HEK293 (cell line): ENCODE measurements around the gene SYNM.
A peak's percentile ranks its signal among the peaks of the same experiment; 100 is the strongest.

Source experiments
- CTCF ChIA-PET: fragments of 350-600 bp; formaldehyde crosslinking; extraction: SDS; loops from one replicate; lab custom pipeline; 2021; ENCODE audit warnings: antibody characterized with exemption; lab: Yijun Ruan, JAX
- POLR2A ChIA-PET: fragments of 300-600 bp; formaldehyde crosslinking; extraction: SDS; loops from one replicate; lab custom pipeline; 2020; ENCODE audit warnings: antibody characterized with exemption, inconsistent platforms; lab: Yijun Ruan, JAX
- H3K27ac ChIP-seq: fragments of 200-500 bp; sonication (Bioruptor generic); 2 replicates; pipeline ENCODE4 v1.5.1; 2014; ENCODE audit warnings: low read depth, low read length, control low read depth, inconsistent platforms; ENCODE audit errors: extremely low read depth
- H3K36me3 ChIP-seq, 2 experiments: fragments of 200-500 bp in 1 of 2; sonication (Bioruptor generic) in 1 of 2; 1 replicate in 1 of 2; 2 replicates in 1 of 2; pipeline ENCODE4 v1.5.1; 2014 to 2017; ENCODE audit warnings: inconsistent platforms in 2 of 2, low read length in 2 of 2; ENCODE audit not compliant: control insufficient read depth in 2 of 2, insufficient read depth in 1 of 2
- H3K4me1 ChIP-seq: fragments of 200-500 bp; sonication (Bioruptor generic); 2 replicates; pipeline ENCODE4 v1.5.1; 2014; ENCODE audit warnings: mild to moderate bottlenecking, low read length, inconsistent platforms; ENCODE audit not compliant: control insufficient read depth, insufficient read depth
- H3K4me3 ChIP-seq: 2 replicates; pipeline ENCODE4 v1.5.1; 2011; ENCODE audit warnings: low read depth, mild to moderate bottlenecking, control low read depth, low read length, moderate library complexity
- H3K9me3 ChIP-seq: fragments of 200-500 bp; sonication (Bioruptor generic); 2 replicates; pipeline ENCODE4 v1.5.1; 2014; ENCODE audit warnings: low read depth, low read length, inconsistent platforms; ENCODE audit not compliant: control insufficient read depth, insufficient read depth
- GLIS2 ChIP-seq: fragments of 450-650 bp; formaldehyde crosslinking; IDR thresholded peaks from 2 replicates; pipeline ENCODE4 v1.5.1; 2016; ENCODE audit warnings: missing biosample characterization, missing genetic modification characterization
- IKZF3 ChIP-seq: fragments of 450-650 bp; IDR thresholded peaks from 2 replicates; pipeline ENCODE4 v1.5.0; 2018; ENCODE audit warnings: missing biosample characterization, mild to moderate bottlenecking, missing genetic modification characterization, moderate library complexity
- KLF10 ChIP-seq: fragments of 450-650 bp; IDR thresholded peaks from 2 replicates; pipeline ENCODE4 v1.5.1; 2018; ENCODE audit warnings: missing biosample characterization, mild to moderate bottlenecking, missing genetic modification characterization
- KLF16 ChIP-seq: fragments of 450-650 bp; formaldehyde crosslinking; IDR thresholded peaks from 2 replicates; pipeline ENCODE4 v1.5.1; 2017; ENCODE audit warnings: missing biosample characterization, missing genetic modification characterization
- KLF8 ChIP-seq: fragments of 450-650 bp; formaldehyde crosslinking; IDR thresholded peaks from 2 replicates; pipeline ENCODE4 v1.5.1; 2016; ENCODE audit warnings: missing biosample characterization, missing genetic modification characterization
- PRDM1 ChIP-seq: fragments of 450-650 bp; formaldehyde crosslinking; IDR thresholded peaks from 2 replicates; pipeline ENCODE4; 2016; ENCODE audit warnings: missing biosample characterization, missing genetic modification characterization
- SCRT1 ChIP-seq: fragments of 450-650 bp; formaldehyde crosslinking; IDR thresholded peaks from 2 replicates; pipeline ENCODE4 v1.5.1; 2016; ENCODE audit warnings: missing biosample characterization, missing genetic modification characterization, borderline replicate concordance
- TCF7L2 ChIP-seq: IDR thresholded peaks from 2 replicates; pipeline ENCODE4 v1.6.1; 2011; ENCODE audit warnings: low read depth, mild to moderate bottlenecking, inconsistent platforms, low read length, moderate library complexity, borderline replicate concordance
- YY1 ChIP-seq: fragments of 450-650 bp; formaldehyde crosslinking; IDR thresholded peaks from 2 replicates; pipeline ENCODE4 v1.5.1; 2018; ENCODE audit warnings: missing biosample characterization, missing genetic modification characterization
- ZNF132 ChIP-seq: fragments of 450-650 bp; formaldehyde crosslinking; IDR thresholded peaks from 2 replicates; pipeline ENCODE4 v1.5.1; 2017; ENCODE audit warnings: missing biosample characterization, missing genetic modification characterization, borderline replicate concordance
- ZNF2 ChIP-seq: fragments of 450-650 bp; formaldehyde crosslinking; IDR thresholded peaks from 2 replicates; pipeline ENCODE4 v1.5.1; 2016; ENCODE audit warnings: missing biosample characterization, missing genetic modification characterization
- ZNF26 ChIP-seq: fragments of 450-650 bp; formaldehyde crosslinking; IDR thresholded peaks from 2 replicates; pipeline ENCODE4 v1.5.1; 2016; ENCODE audit warnings: missing biosample characterization, missing genetic modification characterization
- ZNF280D ChIP-seq: fragments of 450-650 bp; formaldehyde crosslinking; IDR thresholded peaks from 2 replicates; pipeline ENCODE4 v1.5.1; 2016; ENCODE audit warnings: missing biosample characterization, missing genetic modification characterization
- ZNF362 ChIP-seq: fragments of 450-650 bp; formaldehyde crosslinking; IDR thresholded peaks from 2 replicates; pipeline ENCODE4 v1.5.1; 2016; ENCODE audit warnings: missing biosample characterization, missing genetic modification characterization
- ZNF473 ChIP-seq: fragments of 450-650 bp; formaldehyde crosslinking; IDR thresholded peaks from 2 replicates; pipeline ENCODE4 v1.5.1; 2017; ENCODE audit warnings: missing biosample characterization, missing genetic modification characterization
- ZNF48 ChIP-seq: fragments of 450-650 bp; formaldehyde crosslinking; IDR thresholded peaks from 2 replicates; pipeline ENCODE4 v1.5.1; 2016; ENCODE audit warnings: missing biosample characterization, missing genetic modification characterization
- ZNF555 ChIP-seq: fragments of 450-650 bp; formaldehyde crosslinking; conservative IDR thresholded peaks from 2 replicates; pipeline ENCODE4 v1.5.1; 2017; ENCODE audit warnings: missing biosample characterization, mild to moderate bottlenecking, missing genetic modification characterization, inconsistent platforms
- ZNF585B ChIP-seq: fragments of 450-650 bp; formaldehyde crosslinking; IDR thresholded peaks from 2 replicates; pipeline ENCODE4 v1.5.1; 2016; ENCODE audit warnings: missing biosample characterization, missing genetic modification characterization
- ZNF596 ChIP-seq: fragments of 450-650 bp; IDR thresholded peaks from 2 replicates; pipeline ENCODE4 v1.5.0; 2018; ENCODE audit warnings: missing biosample characterization, mild to moderate bottlenecking, missing genetic modification characterization, moderate library complexity
- ZNF600 ChIP-seq: fragments of 450-650 bp; formaldehyde crosslinking; IDR thresholded peaks from 2 replicates; pipeline ENCODE4 v1.5.1; 2016; ENCODE audit warnings: missing biosample characterization, missing genetic modification characterization
- ZNF610 ChIP-seq: fragments of 450-650 bp; formaldehyde crosslinking; IDR thresholded peaks from 2 replicates; pipeline ENCODE4 v1.5.1; 2016; ENCODE audit warnings: missing biosample characterization, missing genetic modification characterization, borderline replicate concordance
- ZNF626 ChIP-seq: fragments of 450-650 bp; sonication (Bioruptor Pico); formaldehyde crosslinking; IDR thresholded peaks from 2 replicates; pipeline ENCODE4 v1.5.1; 2018; ENCODE audit warnings: missing biosample characterization, missing genetic modification characterization, inconsistent platforms
- ZNF670 ChIP-seq: fragments of 450-650 bp; formaldehyde crosslinking; IDR thresholded peaks from 2 replicates; pipeline ENCODE4 v1.5.1; 2016; ENCODE audit warnings: missing biosample characterization, missing genetic modification characterization, low read depth
- ZNF692 ChIP-seq: fragments of 450-650 bp; formaldehyde crosslinking; IDR thresholded peaks from 2 replicates; pipeline ENCODE4 v1.5.1; 2016; ENCODE audit warnings: missing biosample characterization, missing genetic modification characterization
- ZNF76 ChIP-seq: fragments of 450-650 bp; formaldehyde crosslinking; IDR thresholded peaks from 2 replicates; pipeline ENCODE4; 2016; ENCODE audit warnings: low read depth, missing biosample characterization, missing genetic modification characterization, borderline replicate concordance
- ZNF792 ChIP-seq: fragments of 450-650 bp; formaldehyde crosslinking; IDR thresholded peaks from 2 replicates; pipeline ENCODE4 v1.5.1; 2016; ENCODE audit warnings: missing biosample characterization, missing genetic modification characterization
- ZSCAN5A ChIP-seq: fragments of 450-650 bp; formaldehyde crosslinking; IDR thresholded peaks from 2 replicates; pipeline ENCODE4 v1.5.1; 2016; ENCODE audit warnings: missing biosample characterization, missing genetic modification characterization

Gene SYNM

GRCh38 chr15:99104788-99105513 lies at the start of gene SYNM:
SYNM (plus strand) TSS chr15:99105080; CDS start chr15:99105200, 120 bp downstream.
- ChIA-PET POLR2A (interaction anchor here (0.7 to 1.9 kb wide), 15 partner anchors 8 to 628 kb away, joined by 3 to 9 read pairs (median 3); partner anchors contain the start of genes LRRC28 and LYSMD4), CTCF (interaction anchor here (0.5 to 2.7 kb wide), 33 partner anchors 9 to 847 kb away, joined by 3 to 28 read pairs (median 4); no protein-coding TSS in a partner anchor)
- Histone ChIP-seq H3K4me3 (peak within 1 kb of the TSS; percentile 51), H3K9me3 (no peaks in the 10 kb centered on the region), H3K36me3 (peaks cover 0 to 4% of the 10 kb centered on the region in 2 experiments; a peak in 1 of 3 replicates), H3K4me1 (no peaks in the 10 kb centered on the region; the same call in none of the 2 replicates), H3K27ac (peak within 1 kb of the TSS; percentile 84)
- TF ChIP-seq TCF7L2: no peak
- peak; percentile 43; the same call in 1 of the 2 replicates for TF ChIP-seq KLF10 (tag by site-specific recombination)
- TF ChIP-seq KLF8 (tag by site-specific recombination): 0 out of 2 replicates have a peak, but pooled peaks have one; percentile 31
- no peak for TF ChIP-seq ZNF670 (tag by site-specific recombination)
- peak; percentile 19; the same call in 1 of the 2 replicates for TF ChIP-seq GLIS2
- TF ChIP-seq IKZF3 (tag by site-specific recombination): 0 out of 2 replicates have a peak, but pooled peaks have one; percentile 25
- peak; percentile 67; the same call in 1 of the 2 replicates for TF ChIP-seq ZNF610
- TF ChIP-seq ZNF626 (tag by site-specific recombination): no peak
- TF ChIP-seq ZNF596 (tag by site-specific recombination): peak; percentile 40; the same call in 1 of the 2 replicates
- TF ChIP-seq ZNF48 (tag by site-specific recombination): no peak
- TF ChIP-seq ZNF76 (tag by site-specific recombination): peak; percentile 37; the same call in 1 of the 2 replicates
- TF ChIP-seq ZNF2 (tag by site-specific recombination): 0 out of 2 replicates have a peak, but pooled peaks have one; percentile 56
- TF ChIP-seq KLF16 (tag by site-specific recombination): no peak
- TF ChIP-seq ZSCAN5A: peak; percentile 85; the same call in 1 of the 2 replicates
- TF ChIP-seq PRDM1 (tag by site-specific recombination): no peak
- 0 out of 2 replicates have a peak, but pooled peaks have one; percentile 25 for TF ChIP-seq YY1 (tag by site-specific recombination)
- no peak for TF ChIP-seq ZNF555 (tag by site-specific recombination)
- TF ChIP-seq ZNF362 (tag by site-specific recombination): no peak
- no peak for TF ChIP-seq SCRT1
- peak; percentile 83 for TF ChIP-seq ZNF600 (tag by site-specific recombination)
- TF ChIP-seq ZNF585B: no peak
- no peak for TF ChIP-seq ZNF132
- TF ChIP-seq ZNF473: no peak
- TF ChIP-seq ZNF792 (tag by site-specific recombination): 0 out of 2 replicates have a peak, but pooled peaks have one; percentile 33
- TF ChIP-seq ZNF692 (tag by site-specific recombination): peak; percentile 56
- TF ChIP-seq ZNF26 (tag by site-specific recombination): no peak
- no peak for TF ChIP-seq ZNF280D (tag by site-specific recombination)
